ENCODE data around the gene DPM3. TPM values are rescaled to one million over a fixed set of nuclear protein-coding genes. Genes with fewer than 3 reads are reported as not detected.

The DPM3 gene
- total RNA-seq, 1 donor from 2014 or later = 51.0 TPM

DNA sequence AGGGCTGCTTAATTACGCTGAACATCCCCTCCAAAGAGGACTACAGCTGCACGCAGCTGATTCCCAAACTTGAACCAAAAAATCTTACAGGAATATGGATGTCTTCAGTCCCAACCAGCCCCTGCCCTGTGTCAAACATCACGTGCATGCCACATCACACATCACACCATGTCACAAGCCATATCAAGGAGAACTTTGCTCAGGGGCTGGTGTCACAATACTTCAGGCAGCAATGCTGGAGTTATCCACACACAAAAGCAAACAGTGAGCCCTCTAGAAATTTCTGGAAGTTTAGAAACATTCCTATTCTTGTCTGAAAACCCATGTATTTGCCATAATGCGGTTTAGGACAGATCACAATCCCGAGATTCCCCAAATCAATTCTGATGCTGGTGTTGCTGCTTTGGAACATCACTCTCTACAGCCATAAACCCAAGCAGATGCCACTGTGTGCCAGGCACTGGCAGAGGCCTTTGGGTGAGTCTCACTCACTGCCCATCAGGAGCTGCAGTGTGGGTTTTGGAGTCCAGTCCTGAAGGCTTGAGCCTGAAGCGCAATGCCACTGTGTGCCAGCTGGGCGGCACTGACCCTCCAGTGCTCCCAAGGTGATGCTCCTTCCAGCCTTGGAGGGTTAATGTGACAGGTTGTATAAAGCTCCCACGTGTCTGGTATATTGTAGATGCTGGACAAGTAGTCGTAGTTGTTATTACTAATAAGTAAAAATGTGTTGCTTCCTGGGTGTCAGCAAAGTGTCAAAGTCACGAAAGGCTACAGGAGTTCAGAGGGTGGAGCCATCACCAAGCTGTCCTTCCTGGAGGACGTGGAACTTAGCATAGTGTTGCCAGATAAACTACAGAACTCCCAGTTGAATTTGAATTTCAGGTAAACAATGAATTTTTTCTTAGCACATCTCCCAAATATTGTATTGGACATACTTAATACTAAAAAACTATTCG, 32.7 kb downstream of the DPM3 start:
- Mint-ChIP-seq H3K4me3 (ENCODE audit: low read depth) (no peak overlapping the region), H3K4me1 (ENCODE audit: low read depth) (no peaks in the 10 kb centered on the region), H3K36me3 (ENCODE audit: low read depth) (no peaks in the 10 kb centered on the region), H3K27me3 (ENCODE audit: low read depth) (peaks cover 14% of the 10 kb centered on the region), H3K9me3 (no peaks in the 10 kb centered on the region), H3K27ac (no peak overlapping the region)
- no peak for DNase-seq (ENCODE audit: low spot score)
- intact Hi-C loops (cut with micrococcal nuclease) = no loop called here

DNA sequence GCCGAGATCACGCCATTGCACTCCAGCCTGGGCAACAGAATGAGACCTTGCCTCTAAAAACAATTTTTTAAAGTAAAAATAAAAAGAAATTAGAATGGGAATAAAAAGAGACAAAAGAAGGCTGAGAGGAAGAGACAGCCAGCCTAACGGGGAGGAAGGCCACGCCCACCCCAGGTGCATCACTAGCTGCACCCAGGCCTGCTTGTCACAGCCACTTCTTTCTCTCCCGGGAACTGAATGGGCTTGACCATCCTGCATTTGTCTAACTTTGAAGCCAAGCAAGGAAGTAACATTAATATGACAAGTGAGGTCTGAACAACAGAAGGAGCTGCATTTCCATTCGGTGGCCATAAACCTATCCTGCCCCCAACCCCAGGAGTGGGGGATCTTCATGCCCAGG, 33.5 kb downstream of the DPM3 start:
- no peak for DNase-seq (ENCODE audit: low spot score)
- Mint-ChIP-seq H3K4me3 (ENCODE audit: low read depth) (no peak overlapping the region), H3K9me3 (no peaks in the 10 kb centered on the region), H3K27me3 (ENCODE audit: low read depth) (peaks cover 14% of the 10 kb centered on the region), H3K36me3 (ENCODE audit: low read depth) (no peaks in the 10 kb centered on the region), H3K27ac (no peak overlapping the region), H3K4me1 (ENCODE audit: low read depth) (no peaks in the 10 kb centered on the region)
- intact Hi-C loops (cut with micrococcal nuclease) = no loop called here

DNA sequence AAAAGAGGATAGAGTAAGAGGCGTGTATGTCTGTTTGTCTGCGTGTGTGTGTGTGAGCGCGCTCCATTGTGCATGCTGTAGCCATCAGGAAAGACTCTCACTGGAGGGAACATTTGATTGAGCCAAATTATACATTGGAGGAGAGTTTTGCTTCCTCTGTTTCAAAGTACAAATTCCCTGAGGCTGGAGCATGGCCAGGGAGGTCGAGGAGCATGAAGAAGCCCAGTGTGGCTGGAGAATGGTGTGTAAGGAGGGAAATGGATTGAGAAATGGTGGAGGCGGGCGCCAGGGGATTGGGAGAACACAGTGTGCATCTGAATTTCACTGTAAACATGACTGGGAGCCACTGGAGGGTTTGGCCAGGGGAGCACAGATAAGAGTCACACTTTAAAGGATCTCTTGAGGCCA, 34.7 kb downstream of the DPM3 start:
- H3K27ac Mint-ChIP-seq = no peak overlapping the region
- peaks cover 14% of the 10 kb centered on the region for H3K27me3 Mint-ChIP-seq (ENCODE audit: low read depth)
- H3K4me1 Mint-ChIP-seq (ENCODE audit: low read depth) = no peaks in the 10 kb centered on the region
- no peak overlapping the region for H3K4me3 Mint-ChIP-seq (ENCODE audit: low read depth)
- intact Hi-C loops (cut with micrococcal nuclease) = no loop called here
- no peaks in the 10 kb centered on the region for H3K9me3 Mint-ChIP-seq
- H3K36me3 Mint-ChIP-seq (ENCODE audit: low read depth) = no peaks in the 10 kb centered on the region
- DNase-seq (ENCODE audit: low spot score) = no peak

DNA sequence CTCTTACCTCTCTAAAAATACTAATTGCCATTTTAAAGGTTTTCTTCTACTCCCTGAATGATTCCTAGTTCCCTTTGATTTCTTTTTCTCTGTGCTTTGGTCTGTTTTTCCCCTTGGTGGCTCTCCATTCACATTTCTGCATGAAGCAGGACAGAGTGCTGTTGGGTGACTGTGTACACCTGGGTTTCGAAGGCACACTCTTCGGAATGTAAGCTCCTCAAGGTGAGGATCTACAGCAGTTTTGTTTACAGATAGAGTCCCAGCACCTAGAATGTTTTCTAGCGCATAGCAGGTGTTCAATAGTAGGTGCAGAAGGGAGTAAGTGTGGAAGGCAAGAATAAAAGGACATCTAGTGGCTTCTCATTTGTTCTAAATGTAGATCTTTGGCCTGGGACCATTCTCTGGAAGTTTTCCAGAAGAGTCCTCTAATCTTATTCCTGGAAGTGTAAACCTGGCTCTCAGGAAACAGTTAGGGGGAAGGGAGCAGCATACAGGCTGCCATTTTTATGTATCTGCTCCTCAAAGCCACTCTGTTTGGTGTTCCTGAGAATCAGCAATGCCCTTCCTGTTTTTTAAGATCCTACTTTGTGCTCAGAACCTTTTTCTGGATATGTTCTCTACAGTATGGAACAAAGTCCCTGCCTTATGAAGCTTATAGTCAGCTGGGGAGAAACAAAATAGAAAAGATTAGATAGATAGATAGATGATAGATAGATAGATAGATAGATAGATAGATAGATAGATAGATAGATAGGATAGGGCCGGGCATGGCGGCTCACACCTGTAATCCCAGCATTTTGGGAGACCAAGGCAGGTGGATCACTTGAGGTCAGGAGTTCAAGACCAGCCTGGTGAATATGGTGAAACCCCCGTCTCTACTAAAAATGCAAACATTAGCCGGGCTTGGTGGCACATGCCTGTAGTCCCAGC, 35.5 kb downstream of the DPM3 start:
- Mint-ChIP-seq H3K4me1 (ENCODE audit: low read depth) (no peaks in the 10 kb centered on the region), H3K27ac (no peak overlapping the region), H3K36me3 (ENCODE audit: low read depth) (no peaks in the 10 kb centered on the region), H3K4me3 (ENCODE audit: low read depth) (no peak overlapping the region), H3K27me3 (ENCODE audit: low read depth) (peaks cover 14% of the 10 kb centered on the region), H3K9me3 (no peaks in the 10 kb centered on the region)
- DNase-seq (ENCODE audit: low spot score) = no peak
- intact Hi-C loops (cut with micrococcal nuclease) = no loop called here

DNA sequence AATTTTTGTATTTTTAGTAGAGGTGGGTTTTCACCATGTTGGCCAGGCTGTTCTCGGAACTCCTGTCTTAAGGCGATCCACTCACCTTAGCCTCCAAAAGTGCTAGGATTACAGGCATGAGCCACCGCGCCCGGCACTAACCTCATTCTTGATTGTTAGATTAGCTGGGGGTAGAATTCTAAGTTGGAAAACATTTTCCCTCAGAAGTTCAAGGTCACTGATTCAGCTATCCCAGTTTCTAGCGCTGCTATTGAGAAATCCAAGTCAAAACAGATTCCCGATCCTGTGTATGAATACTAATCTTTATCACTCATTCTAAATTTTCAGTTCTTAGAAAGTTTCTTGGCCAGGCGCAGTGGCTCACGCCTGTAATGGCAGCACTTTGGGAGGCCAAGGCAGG, 37.0 kb downstream of the DPM3 start:
- intact Hi-C loops (cut with micrococcal nuclease) = no loop called here
- H3K36me3 Mint-ChIP-seq (ENCODE audit: low read depth) = no peaks in the 10 kb centered on the region
- no peak overlapping the region for H3K4me3 Mint-ChIP-seq (ENCODE audit: low read depth)
- H3K27ac Mint-ChIP-seq = no peak overlapping the region
- DNase-seq (ENCODE audit: low spot score) = no peak
- no peaks in the 10 kb centered on the region for H3K9me3 Mint-ChIP-seq
- peaks cover 11% of the 10 kb centered on the region for H3K27me3 Mint-ChIP-seq (ENCODE audit: low read depth)
- H3K4me1 Mint-ChIP-seq (ENCODE audit: low read depth) = no peaks in the 10 kb centered on the region

DNA sequence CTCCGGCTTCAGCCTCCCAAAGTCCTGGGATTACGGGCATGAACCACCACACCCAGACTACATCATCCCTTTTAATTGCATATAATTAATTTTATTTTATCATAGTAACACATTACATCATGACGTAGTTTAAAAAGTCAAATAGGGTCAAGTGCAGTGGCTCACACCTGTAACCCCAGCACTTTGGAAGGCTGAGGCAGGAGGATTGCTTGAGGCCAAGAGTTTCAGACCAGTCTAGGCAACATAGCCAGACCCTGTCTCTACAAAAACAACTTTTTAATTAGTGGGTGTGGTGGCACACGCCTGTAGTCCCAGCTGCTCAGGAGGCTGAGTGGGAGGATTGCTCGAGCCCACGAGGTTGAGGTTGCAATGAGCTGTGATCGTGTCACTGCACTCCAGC, 41.0 kb downstream of the DPM3 start:
- Mint-ChIP-seq H3K9me3 (no peaks in the 10 kb centered on the region), H3K4me1 (ENCODE audit: low read depth) (no peaks in the 10 kb centered on the region), H3K27me3 (ENCODE audit: low read depth) (peaks cover 23% of the 10 kb centered on the region), H3K4me3 (ENCODE audit: low read depth) (no peak overlapping the region), H3K27ac (no peak overlapping the region), H3K36me3 (ENCODE audit: low read depth) (no peaks in the 10 kb centered on the region)
- intact Hi-C loops (cut with micrococcal nuclease) = no loop called here
- DNase-seq (ENCODE audit: low spot score) = no peak

DNA sequence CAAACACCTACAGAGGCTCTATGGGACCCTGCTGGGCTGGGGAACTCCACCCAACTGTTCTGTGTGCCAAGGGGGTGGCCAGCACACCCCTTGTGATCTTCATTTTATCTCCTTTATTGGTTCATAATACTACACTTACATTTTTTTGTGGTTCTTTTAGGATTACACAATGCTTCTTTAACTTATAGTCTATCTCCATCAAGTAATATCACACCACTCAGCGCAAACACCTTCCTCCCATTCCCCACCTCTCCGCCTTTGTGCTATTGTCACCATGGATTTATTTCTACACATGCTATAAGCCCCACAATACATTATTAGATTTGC, 45.7 kb downstream of the DPM3 start:
- Mint-ChIP-seq H3K27ac (no peak overlapping the region), H3K36me3 (ENCODE audit: low read depth) (no peaks in the 10 kb centered on the region), H3K4me3 (ENCODE audit: low read depth) (no peak overlapping the region), H3K9me3 (no peaks in the 10 kb centered on the region), H3K27me3 (ENCODE audit: low read depth) (peaks cover 24% of the 10 kb centered on the region), H3K4me1 (ENCODE audit: low read depth) (peaks cover 5% of the 10 kb centered on the region)
- intact Hi-C loops (cut with micrococcal nuclease) = no loop called here
- DNase-seq (ENCODE audit: low spot score) = no peak

DNA sequence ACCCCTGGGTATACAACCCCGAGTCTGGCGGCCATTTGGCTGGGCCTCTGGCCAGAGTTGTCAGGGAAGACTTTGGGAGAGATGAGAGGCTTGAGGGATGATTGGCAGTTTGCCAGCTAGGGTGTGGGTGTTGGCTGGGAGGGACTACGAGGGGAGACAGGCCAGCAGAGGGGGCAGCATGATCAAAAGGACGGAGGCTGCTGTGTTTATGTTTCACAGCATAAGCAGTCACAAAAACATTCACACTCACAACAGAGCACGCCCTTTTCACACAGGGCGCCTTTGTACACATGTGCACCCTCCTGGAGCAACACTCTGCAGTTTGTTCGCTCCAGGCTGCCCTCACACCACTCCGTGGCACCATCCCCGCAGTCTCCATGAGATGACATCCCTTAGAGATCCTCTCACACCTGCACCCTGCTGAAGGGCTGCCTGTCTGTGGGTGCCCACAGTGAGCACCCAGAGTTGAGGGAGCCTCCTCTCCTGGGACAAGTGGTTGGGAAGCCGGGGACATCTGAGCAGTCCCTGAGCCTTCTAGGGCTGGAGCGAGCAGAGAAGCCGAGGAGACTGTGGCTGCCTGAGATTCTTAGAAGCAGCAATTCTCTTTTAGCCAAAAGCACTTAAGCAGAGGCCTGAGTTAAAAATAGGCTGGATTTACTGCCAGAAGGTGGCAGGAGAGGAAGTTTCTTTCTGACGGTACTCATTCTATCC, 46.3 kb downstream of the DPM3 start:
- DNase-seq (ENCODE audit: low spot score) = no peak
- Mint-ChIP-seq H3K4me3 (ENCODE audit: low read depth) (no peak overlapping the region), H3K9me3 (no peaks in the 10 kb centered on the region), H3K27me3 (ENCODE audit: low read depth) (peaks cover 24% of the 10 kb centered on the region), H3K36me3 (ENCODE audit: low read depth) (no peaks in the 10 kb centered on the region), H3K27ac (no peak overlapping the region), H3K4me1 (ENCODE audit: low read depth) (peaks cover 5% of the 10 kb centered on the region)
- intact Hi-C loops (cut with micrococcal nuclease) = no loop called here

DNA sequence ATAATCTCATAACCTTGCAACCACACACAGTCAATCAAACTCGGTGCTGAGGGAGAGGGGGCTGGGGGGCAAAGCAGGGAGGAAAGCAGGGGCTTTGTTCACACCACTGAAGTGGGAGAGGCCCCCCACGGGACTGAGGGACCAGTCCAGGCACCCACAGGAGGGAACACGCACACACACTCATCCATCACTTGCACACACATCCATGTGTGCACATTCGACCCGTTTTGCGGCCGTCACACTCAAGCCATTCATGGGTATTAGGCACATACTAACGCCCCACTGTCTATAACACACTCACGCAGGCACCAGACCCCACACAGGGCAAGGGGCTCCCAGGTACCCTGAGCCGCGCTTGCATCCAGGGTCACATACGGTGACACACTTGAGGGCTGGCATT, 47.7 kb downstream of the DPM3 start:
- H3K4me1 Mint-ChIP-seq (ENCODE audit: low read depth) = peaks cover 5% of the 10 kb centered on the region
- H3K4me3 Mint-ChIP-seq (ENCODE audit: low read depth) = no peak overlapping the region
- H3K27ac Mint-ChIP-seq = no peak overlapping the region
- H3K36me3 Mint-ChIP-seq (ENCODE audit: low read depth) = no peaks in the 10 kb centered on the region
- intact Hi-C loops (cut with micrococcal nuclease) = no loop called here
- DNase-seq (ENCODE audit: low spot score) = no peak
- no peaks in the 10 kb centered on the region for H3K9me3 Mint-ChIP-seq
- peaks cover 22% of the 10 kb centered on the region for H3K27me3 Mint-ChIP-seq (ENCODE audit: low read depth)

DNA sequence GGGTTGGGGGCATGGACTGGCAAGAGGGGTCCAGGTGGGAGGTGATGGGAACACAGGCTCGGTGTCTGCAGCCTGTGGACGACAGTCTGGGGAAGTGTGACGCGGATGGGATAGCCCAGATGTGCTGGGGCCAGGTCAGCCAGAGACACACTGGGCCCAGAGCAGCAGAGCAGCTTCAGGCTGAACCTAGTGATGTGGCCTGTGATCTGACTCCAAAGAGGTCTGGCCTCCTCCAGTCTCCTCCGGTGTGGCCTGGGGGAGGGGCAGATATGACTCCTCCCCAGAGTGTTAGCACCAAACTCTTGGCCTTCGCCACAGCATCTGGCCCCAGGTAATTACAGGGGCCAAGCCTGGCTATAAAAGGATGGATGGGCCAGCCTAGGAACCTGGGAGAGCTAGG, 48.2 kb downstream of the DPM3 start:
- Mint-ChIP-seq H3K27me3 (ENCODE audit: low read depth) (peaks cover 22% of the 10 kb centered on the region), H3K27ac (no peak overlapping the region), H3K9me3 (no peaks in the 10 kb centered on the region), H3K36me3 (ENCODE audit: low read depth) (no peaks in the 10 kb centered on the region), H3K4me1 (ENCODE audit: low read depth) (peaks cover 5% of the 10 kb centered on the region), H3K4me3 (ENCODE audit: low read depth) (no peak overlapping the region)
- DNase-seq (ENCODE audit: low spot score) = no peak
- intact Hi-C loops (cut with micrococcal nuclease) = no loop called here

DNA sequence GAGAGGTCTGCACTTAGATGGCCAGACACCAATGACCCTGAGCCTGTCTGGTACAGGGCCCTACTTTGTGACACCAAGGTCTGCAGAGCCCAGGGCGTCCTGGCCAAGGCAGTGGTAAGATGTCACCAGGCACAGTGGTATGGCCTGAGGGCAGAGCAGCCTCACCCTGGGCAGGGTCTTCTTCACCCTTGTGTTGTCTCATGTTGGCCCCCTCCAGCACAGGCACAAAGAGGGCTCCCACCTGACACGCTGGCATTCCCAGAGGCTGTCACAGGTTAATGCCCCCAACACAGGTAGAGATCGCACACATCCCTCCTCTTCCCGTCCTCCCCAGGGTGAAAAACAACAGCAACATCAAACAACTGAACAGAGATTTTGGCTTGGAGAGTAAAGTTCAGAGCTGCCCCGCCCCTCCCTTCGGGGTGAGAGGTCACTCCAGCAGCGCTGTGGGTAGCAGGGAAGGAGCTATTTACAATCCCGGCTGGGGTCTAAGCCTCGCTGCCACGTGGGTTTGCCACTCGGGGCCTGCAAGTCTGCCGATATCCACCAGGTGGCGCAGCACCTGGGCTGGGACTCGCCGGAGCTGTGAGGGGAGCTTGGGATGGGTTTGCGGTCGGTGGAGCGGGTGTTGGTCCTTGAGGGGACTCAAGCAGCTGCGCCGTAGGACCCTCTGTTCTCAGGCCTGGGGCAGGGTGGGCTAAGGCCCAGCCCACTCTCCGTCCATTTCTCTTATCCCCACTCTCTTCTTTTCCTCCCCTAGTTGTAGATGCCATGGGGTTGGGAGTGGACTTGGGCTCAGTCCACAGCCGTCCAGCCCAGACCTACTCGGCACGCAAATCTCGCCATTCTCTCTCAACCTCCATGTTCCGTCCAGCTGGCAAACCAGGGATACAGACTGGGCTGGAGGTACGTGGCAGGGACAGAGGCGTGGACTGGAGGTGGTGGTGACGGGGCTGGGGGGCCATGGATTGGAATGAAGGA, 49.0 kb downstream of the DPM3 start:
- H3K36me3 Mint-ChIP-seq (ENCODE audit: low read depth) = no peaks in the 10 kb centered on the region
- intact Hi-C loops (cut with micrococcal nuclease) = loop anchor here (1.0 kb wide), 1 partner anchor 77 kb away; no protein-coding TSS in a partner anchor
- no peak overlapping the region for H3K4me3 Mint-ChIP-seq (ENCODE audit: low read depth)
- H3K27ac Mint-ChIP-seq = no peak overlapping the region
- no peaks in the 10 kb centered on the region for H3K9me3 Mint-ChIP-seq
- peaks cover 5% of the 10 kb centered on the region for H3K4me1 Mint-ChIP-seq (ENCODE audit: low read depth)
- H3K27me3 Mint-ChIP-seq (ENCODE audit: low read depth) = peaks cover 20% of the 10 kb centered on the region
- DNase-seq (ENCODE audit: low spot score) = peak; percentile 70

Measured in activated T-helper 2 cell treated with anti-CD3 and anti-CD28 coated beads, Interferon-gamma antibody, Interleukin-2, Interleukin-4, amounts not matched to agents 10 μg/mL and 5 μg/mL and 100 μg/mL, durations not matched to agents 14 hours and 24 hours and 36 hours (primary cell).